Astrocyte of the cerebellum (primary cell): Measurements from ENCODE around the gene ZDHHC5.

ENCODE experiments used
- DNase-seq: peaks from one replicate; pipeline ENCODE4 v3.0.0-alpha.2; 2011; ENCODE audit warnings: low read depth
- H3K4me3 ChIP-seq: 2 replicates; pipeline ENCODE4 v1.5.1; 2011; ENCODE audit warnings: mild to moderate bottlenecking, low read depth, low read length, moderate library complexity
- CTCF ChIP-seq: IDR thresholded peaks from 2 replicates; pipeline ENCODE4 v1.5.1; 2012; ENCODE audit warnings: low read length, low read depth, moderate library complexity, mild to moderate bottlenecking; ENCODE audit errors: missing control alignments
- in situ Hi-C: cut with HindIII; loops from 2 replicates; pipeline ENCODE4 v1.10.0; 2017; ENCODE audit warnings: low sequenced_read_pairs

ZDHHC5 gene

GRCh38 chr11:57626895-57627294, 41.0 kb upstream of the ZDHHC5 start:
- no peak for TF ChIP-seq CTCF
- in situ Hi-C loops = no loop called here
- DNase-seq = no peak

DNA sequence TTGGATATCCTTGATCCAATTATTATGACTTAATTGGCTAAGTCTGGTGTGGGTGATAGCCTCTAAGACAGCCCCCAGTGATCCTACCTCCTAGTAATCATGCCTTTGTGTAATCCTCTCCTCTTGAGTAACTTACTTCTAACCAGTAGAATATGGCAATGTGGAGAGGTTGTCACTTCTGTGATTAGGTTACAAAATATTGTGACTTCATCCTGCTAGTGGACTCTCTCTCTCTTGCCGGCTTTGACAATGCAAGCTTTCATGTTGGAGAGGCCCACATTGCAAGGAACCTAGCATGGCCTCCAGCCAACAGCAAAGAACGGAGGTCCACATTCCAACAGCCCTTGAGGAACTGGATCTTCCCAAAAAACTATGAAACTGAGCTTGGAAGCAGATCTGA, 37.7 kb upstream of the ZDHHC5 start:
- in situ Hi-C loops = no loop called here
- no peak for DNase-seq
- no peak overlapping the region for H3K4me3 ChIP-seq
- no peak for TF ChIP-seq CTCF

More at GRCh38 chr11:57626895-57627294, 41.0 kb upstream of the ZDHHC5 start:
- no peak overlapping the region for H3K4me3 ChIP-seq

GRCh38 chr11:57632116-57632515, 35.8 kb upstream of the ZDHHC5 start:
- TF ChIP-seq CTCF = no peak
- H3K4me3 ChIP-seq = no peak overlapping the region
- in situ Hi-C loops = no loop called here
- DNase-seq = no peak

DNA sequence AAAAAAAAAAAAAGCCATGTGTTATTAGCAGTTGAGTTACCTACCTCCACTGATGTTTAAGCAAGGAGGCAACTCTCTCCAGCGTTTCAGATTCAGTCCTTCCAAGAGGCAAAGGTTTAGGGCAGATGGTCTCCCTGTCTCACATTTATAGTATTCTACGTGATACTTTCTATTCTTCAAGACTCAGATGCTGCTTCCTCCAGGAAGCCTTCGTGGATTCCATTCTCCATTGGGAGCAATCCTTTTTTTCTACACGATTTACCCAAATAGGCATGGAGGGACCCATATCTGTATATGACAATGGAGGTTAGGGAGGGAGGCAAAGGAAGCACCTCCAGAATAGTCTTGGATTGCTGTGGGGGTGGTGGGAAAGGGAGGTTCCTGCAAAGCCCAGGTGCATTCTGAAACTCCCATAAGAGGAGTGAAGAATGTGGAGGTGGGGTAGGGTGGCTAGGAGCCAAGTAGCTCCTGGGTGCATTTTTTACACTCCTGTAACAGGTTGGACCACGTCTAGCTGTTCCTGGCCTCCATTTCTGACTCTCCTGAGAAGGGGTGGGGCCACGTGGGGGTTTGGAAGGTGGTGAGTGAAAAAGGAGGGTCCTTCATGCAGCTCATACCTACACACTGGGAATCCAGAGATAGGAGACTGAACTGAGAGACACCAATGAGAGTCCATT, 34.4 kb upstream of the ZDHHC5 start:
- DNase-seq = no peak
- in situ Hi-C loops = no loop called here
- no peak overlapping the region for H3K4me3 ChIP-seq
- no peak for TF ChIP-seq CTCF

DNA sequence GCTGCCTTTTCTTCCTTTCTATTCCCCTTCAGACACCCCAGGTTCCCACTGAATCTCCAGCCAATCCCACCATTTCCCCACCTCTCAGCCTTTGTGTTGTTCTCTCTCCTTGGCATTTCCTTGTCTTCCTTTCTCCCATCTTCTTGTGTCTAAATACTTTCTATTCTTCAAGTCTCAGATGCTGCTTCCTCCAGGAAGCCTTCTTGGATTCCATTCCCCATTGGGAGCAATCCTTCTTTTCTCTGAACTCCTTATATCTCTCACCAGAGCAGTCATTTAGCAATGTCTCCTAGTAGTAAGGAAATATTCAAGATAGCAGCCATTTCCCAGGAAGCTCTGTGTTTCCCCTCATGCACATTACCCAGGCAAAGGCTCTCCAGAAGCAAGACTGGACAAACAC, 33.6 kb upstream of the ZDHHC5 start:
- in situ Hi-C loops = no loop called here
- no peak for TF ChIP-seq CTCF
- no peak overlapping the region for H3K4me3 ChIP-seq
- no peak for DNase-seq

GRCh38 chr11:57635246-57635645, 32.7 kb upstream of the ZDHHC5 start:
- in situ Hi-C loops = no loop called here
- TF ChIP-seq CTCF = no peak
- H3K4me3 ChIP-seq = no peak overlapping the region
- DNase-seq = no peak
